M059J (cell line): ENCODE measurements around the gene TRIM33. TPM values are rescaled to one million over a fixed set of nuclear protein-coding genes. Genes with fewer than 3 reads are reported as not detected.
A peak's percentile ranks its signal among the peaks of the same experiment; 100 is the strongest.
"Not testable (repeated sequence)": the region's sequence is repeated elsewhere in the genome, so short reads cannot be mapped to it uniquely, and the experiment has no call there.

Experiments
- DNase-seq: peaks from one replicate; pipeline ENCODE4 v3.0.0-alpha.2; 2012; ENCODE audit warnings: low read depth
- total RNA-seq: library from RNA; depleted of rRNA; stranded (reverse); fragments of >200 nt; shearing (Covaris generic); gene quantifications from 2 replicates; pipeline ENCODE4 v1.2.3, GENCODE V29; 2014

The TRIM33 gene
- total RNA-seq, 1 experiment from 2014 or later = 25.0 TPM

DNA sequence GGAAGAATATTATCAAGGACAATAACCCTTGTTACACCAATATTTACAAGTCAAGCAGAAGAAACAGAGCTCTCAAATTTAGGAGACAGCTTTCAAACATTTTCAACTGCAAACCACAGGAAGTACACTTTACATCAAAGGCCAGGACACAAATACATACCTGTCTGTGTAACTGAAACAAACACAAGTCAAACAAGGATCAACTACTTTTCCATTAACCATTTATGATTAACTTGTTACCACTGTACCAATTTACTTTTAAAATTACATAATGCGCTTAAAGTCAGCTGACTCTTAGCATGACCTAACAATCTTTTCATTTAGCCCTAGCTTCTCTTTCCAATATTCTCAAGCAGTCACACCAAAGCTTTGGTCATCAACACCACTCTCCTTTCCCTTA is 43.5 kb downstream of the TRIM33 start:
- no peak for DNase-seq

DNA sequence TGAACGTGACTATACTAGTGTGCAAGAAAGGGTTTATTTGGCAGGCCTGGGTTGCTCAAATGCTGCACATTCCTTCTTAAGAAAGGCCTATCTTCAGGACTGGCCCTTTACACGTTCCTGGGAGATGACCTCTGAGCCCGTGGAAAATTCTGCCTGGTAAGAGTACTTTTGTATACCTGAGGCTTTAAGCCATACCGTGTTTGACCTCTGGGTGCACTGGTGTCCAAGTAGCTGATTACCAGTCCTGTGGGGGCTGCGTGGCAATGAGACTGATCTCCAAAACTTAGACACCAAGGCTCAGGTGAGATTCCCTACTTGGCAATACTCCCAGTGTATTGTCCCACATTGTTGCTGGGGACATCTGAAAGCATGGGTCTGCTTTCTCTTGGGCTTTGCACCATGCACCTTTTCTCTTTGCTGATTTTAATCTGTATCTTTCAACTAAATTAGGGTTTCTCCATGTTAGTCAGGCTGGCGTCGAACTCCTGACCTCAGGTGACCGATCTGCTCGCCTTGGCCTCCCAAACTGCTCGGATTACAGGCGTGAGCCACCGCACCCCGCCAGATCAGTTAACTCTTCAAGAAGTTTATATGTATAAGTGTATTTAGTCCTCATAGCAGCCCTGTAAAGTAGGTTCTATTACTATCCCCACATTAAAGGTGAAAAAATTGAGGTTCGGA is 44.5 kb downstream of the TRIM33 start:
- DNase-seq = no peak

DNA sequence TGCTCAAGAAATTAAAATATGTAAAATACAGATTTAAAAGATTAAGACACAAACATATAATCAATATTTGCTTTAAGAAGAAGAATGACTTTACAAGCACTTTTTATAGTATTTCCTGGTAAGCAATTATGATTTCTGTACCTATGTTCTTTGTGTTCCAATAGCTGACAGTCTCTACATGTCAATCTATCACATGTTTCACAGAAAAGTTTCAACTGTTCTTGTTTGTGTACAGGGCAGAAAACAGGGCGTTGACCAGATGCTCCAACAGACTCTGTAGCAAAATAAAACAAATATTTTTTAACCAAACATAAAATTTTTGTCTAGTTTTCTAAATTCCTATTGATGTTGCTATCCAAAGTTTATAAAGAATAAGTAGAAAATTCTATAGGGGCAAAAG is 48.0 kb downstream of the TRIM33 start:
- no peak for DNase-seq

DNA sequence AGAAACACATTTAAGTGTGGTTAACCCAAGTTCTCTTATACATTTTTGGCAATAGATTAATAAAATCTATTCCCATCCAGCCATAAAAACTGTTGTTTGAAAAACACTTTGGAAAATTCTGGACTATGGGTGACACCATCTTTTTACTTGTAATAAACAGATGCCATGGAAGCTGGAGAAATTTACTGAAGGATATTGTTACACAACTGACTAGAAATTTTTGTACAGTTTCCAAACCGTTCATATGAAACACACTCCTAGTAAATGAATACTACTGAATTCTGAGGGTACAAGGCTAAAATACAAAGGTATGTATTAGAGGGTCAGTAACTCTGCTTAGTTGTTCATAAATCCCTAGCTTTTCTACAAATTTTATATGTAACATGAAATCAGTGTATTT is 48.7 kb downstream of the TRIM33 start:
- no peak for DNase-seq

DNA sequence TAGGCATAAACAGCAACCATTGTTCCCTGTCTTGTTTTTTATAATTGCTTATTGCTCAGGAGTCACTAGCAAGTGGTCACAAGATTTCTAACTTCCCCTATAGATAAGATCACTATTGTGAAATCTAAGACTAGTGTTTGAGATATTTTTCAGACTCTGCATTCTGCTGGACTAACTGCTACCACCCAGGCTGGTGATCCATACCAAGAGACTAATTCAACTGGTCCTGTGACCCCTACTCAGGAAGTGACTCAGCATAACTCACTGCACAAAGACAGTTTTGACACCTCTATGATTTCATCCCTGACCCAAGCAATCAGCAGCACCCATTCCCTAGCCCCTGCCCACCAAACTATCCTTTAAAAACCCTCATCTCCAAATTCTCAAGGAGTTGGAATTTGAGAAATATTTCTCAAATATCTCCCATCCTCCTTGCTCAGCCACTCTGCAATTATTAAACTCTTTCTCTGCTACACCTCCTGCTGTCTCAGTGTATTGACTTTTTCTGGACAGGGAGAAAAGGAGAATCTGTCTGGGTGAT is 52.7 kb downstream of the TRIM33 start:
- DNase-seq = peak; percentile 66

DNA sequence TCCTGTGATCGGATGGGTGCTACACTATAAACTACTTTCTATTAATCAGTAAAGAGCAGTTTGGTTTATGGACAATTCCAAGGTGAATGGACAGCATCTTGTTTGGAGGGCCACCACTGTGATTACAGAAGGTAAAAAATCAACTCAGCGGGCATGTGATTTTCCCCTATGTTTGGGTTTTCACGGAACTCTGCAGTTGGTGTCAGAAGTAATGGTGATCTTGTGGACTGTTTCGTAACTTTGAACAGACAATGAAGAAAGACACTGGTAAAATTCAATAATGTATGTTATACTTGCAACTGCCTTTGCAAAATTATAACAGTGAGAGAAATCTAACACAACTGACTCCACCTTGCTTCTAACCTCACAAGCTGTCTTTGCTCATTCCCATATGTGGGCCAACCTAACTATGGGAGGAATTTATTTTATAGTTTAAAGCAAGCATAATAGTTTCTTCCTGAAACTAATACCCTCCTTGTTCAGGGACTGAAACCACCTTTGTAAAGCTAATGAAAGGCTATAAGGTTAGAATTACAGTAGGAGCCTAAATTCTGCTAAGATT is 53.2 kb downstream of the TRIM33 start:
- no peak for DNase-seq

DNA sequence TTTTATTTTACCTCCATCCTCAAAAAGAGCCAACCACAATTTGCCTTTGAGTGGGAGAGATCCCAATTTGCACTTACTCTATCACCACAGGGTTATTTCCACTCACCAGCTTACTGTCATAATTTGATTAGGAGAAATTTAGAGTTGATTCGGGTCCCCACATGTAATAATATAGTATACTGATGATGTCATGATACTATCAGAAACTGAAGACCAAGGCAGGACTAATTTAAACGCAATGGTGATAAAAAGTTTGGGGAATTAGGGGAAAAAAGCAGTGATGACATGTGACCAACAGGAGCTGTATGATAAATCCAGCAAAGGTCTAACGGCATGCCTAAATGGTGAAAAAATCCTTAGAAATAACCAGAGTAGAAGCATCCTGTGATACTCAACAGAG is 54.4 kb downstream of the TRIM33 start:
- no peak for DNase-seq

DNA sequence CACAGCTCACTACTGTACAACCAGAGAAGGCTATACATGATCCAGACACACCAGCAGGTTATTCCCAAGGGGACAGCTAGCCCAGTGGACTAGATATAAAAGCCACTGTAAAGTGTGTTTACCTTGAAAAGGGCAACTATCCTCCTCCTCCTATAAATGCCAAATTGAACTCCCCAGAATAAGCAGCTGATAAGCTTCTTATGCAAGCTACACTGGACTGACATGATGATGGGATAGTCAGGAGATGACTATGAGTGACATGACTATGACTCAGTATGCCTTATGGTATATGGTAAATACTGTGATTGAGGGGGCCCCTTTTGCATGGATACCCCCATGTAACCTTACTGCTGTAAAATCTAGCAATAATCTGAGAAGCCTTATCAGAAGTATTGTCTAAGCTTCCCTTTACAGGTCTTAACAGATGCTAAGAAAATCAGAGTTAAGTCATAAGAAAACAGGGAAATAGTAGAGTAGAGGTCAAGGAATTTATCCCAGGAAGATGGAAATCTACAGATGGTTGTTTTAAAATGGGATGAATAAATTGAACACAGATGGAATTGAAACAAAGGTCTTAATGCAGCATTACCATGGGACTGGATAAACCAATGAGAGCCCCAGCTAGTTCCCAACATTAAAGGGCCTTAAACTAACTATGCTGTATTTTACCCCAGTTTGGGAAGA is 55.8 kb downstream of the TRIM33 start:
- DNase-seq = no peak

DNA sequence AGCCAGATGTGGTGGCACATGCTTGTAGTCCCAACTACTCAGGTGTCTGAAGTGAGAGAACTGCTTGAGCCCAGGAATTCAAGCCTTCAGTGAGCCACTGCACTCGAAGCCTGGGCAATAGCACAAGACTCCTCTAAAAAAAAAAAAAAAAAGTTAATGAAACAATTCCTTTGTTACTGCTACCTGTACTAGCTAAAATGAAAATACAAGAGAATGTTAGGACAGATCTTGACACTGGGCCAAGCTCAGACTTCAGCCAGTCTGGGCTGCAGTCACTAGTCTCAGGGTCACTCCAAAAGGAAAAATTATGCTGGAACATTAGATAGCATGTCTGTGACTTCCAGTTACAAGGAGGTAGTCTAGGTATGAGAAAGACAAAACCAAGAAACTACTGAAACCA is 56.5 kb downstream of the TRIM33 start:
- DNase-seq = no peak

DNA sequence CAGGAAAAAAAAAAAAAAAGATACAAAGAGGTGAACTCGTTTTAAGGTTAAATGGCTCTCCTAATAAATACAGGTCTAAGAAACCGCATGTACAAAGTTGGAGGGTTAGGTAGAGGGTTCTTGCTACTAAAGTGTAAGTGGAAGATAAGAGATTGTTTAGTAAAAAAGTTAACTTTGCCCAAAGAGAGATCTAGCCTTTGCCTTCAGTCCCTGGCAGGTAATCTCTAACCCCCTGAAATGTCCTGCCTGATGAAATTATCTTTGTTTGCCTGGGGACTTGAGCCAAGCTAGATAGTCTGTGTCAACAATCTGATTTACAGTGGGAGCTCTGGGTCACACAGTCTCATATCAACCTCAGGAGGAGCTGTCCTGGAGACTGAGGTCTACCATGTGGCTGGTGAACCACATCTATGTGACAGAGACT is 57.6 kb downstream of the TRIM33 start:
- DNase-seq = no peak

DNA sequence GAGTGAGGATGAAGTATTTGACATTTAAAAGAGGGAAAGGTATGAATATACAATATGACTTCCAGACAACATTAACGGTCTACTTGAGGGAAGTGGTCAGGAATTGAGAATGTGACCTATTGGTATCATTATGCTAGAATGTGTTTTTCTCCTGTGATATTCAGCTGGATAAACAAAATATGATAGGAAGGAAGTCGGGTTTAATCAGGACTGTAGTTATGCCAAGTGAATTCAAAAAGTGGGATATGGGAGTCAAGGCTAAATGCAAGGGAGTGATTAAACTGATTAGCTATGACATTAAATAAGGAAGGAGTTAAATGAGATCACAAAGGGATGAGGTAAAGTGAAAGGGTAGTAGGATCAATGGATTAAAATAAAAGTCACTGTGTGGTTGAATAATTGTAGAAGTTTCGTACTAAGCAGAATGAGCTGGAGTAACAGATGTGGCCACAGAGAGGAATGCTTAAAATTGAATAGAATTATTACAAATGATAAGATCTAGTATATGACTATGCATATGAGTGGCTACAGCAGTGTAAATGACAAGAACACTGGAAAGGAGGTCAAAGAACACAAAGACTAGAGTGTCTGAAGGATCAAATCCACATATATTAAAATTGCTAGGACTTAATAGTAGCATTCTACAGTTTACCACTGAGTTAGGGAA is 62.5 kb downstream of the TRIM33 start:
- DNase-seq = no peak

DNA sequence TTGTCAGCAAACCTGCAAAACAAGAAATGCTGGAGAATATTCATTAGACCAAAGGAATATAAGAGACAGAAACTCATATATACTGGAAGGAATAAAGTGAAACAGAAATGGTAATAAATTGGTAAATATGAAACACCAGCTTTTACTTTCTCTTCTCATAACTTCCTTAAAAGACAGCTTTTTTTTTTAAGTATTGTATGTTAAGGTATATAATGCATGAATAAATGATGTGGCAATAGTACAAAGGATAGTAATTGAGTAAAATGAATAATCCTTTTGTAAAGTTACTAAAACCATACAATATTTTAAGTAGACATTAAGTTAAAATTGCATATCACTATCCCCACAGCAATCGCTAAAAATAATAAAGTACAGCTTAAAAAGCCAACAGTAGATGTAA is 64.8 kb downstream of the TRIM33 start:
- DNase-seq = no peak

DNA sequence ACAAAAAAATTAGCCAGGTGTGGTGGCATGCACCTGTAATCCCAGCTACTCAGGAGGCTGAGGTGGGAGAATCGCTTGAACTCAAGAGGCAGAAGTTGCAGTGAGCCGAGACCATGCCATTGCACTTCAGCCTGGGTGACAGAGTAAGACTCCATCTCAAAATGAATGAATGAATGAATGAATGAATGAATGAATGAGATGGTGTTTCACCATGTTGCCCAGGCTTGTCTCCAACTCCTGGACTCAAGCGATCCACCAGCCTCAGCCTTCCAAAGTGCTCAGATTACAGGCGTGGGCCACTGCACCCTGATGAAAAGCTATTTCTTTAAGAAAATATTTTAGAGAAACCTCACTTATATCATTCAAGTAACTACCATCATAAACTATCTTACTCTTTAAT is 67.8 kb downstream of the TRIM33 start:
- not testable (repeated sequence) for DNase-seq

DNA sequence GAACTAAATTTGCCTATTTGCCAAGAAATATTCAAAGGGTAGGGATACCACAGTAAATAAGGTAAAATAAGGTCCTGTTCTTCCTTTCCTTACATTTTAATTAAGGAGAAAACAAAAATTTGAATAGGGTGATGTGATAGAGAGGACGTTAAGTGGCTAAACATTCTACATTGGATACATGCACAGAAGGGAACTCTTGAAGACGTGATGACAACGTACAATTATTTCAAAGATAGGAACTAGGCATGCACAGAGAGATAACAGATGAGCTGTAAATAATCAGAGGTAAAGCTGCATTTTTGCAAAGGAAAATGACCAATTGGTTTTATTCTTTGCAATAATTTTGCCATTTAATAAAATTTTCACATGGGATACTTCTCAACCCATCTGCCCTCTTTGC is 69.7 kb downstream of the TRIM33 start:
- DNase-seq = no peak

DNA sequence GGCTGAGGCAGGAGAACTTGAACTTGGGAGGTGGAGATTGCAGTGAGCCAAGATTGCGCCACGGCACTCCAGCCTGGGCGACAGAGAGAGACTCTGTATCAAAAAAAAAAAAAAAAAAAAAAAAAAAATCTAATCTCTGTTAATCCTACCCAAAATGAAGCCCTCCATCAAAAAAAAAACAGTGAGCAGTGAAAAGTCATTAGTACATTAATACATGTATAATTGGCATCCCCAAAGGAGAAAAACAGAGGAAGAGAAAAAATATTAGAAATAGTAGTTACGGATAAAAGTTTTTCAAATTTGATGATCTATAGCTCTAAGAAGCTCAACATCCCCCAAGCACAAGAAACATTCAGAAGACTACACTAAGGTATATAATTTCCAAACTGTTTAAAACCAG is 71.6 kb downstream of the TRIM33 start:
- DNase-seq = no peak

DNA sequence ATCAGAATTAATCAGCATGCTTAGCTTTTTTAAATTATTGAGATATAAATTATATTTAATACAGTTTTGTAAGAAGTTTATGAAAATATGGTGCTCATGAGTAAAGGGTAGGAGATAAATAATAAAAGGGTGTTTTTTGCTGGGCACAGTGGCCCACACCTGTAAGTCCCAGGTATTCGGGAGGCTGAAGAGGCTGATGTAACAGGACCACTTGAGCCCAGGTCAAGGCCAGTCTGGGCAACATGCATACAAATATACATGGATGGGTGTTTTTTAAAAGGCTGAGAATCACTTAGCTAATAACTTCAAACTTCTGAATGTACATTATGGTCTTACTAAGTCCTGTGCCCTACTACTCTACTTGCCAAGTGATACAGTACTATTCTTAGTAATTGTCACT is 73.2 kb downstream of the TRIM33 start:
- DNase-seq = no peak

DNA sequence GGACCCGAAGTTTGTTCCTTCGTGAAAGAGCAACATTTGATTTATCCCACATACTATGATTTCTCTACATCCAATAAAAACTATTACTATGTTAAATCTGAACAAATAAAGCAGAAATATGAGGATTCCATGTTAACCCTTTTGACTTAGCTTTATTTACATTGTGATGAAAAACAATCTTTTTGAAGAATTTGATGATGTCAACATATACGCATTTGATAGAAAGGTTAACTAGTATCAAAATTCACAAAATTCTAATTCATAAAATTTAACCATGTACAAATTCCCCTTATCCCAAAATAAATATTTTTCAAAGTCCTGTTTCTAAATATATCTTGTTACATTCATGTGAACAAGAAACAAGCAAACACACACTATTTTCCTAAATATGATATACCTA is 74.2 kb downstream of the TRIM33 start:
- no peak for DNase-seq

DNA sequence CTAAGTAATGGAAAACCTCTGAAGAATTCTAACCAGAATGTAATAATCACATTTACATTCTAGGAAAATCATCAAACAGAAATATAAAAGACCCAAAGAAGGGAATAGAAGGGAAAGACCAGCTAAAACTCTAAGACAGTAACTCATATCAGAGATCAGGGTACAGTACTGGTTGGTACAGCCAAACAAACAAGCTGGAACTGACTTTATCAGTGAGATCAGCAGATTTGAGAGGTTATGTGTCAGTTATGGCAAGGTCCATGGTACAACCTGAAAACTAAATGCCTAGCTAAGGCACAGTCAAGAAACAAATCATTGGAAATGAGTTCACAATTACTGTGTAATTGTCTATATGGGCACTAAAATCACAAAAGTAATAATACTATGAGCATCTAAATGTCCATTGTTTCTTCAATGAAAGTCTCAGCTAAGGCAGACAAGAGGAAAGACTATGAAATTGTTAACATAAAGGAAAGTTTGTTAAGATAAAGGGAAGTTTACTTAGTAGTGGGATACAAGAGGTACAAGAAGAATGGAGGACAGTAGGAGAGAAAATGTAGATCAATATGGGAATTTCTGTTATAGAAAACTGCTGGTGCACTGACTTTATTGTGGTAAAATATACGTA is 75.8 kb downstream of the TRIM33 start:
- no peak for DNase-seq

DNA sequence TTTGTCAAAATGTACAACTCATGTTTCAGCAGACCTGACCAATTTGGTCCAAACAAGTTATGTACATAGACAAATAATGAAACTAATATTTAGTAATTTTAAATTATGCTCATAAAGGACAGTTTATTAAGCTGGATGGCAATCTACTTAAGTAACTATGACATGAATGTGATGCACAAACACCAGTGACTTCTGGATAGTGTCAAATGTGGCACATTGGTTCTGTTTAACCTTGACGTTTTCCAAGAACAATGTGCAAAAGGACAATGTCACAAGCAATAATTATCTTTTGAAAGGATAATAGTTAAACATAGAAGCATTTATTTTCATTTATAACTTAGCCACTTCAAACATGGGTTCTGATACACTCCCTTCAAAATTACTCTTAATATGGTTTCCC is 80.0 kb downstream of the TRIM33 start:
- DNase-seq = no peak

DNA sequence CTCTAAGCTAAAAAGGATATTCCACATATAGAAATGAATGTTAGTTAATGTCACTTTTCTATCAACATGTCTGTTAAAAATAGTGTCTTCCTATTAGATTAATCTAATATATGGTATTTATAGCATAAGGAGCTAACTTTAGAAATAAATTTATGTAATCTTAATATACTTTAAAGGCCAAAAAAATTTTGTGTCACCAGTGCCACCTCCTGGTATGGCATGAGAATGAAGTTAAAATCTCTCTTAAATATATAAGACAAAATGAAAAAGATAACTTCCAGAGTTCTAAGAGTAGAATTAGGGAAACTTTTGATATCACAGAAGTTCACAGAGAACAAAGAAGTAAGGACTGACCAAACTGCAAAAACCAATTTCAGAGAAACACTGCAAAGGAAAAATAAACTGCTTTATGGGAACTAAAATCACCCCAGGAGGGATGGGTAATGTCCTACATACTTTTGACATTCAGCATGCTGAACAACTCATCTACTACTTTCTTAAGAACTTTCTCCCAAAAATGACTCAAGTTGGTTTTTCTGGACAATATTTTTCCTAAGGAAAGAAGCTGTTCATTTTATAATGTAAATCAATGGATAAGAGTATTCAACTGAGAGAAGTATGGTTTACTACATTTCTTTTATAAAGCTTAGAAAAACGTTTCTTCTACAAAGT is 82.8 kb downstream of the TRIM33 start:
- peak; percentile 12 for DNase-seq

DNA sequence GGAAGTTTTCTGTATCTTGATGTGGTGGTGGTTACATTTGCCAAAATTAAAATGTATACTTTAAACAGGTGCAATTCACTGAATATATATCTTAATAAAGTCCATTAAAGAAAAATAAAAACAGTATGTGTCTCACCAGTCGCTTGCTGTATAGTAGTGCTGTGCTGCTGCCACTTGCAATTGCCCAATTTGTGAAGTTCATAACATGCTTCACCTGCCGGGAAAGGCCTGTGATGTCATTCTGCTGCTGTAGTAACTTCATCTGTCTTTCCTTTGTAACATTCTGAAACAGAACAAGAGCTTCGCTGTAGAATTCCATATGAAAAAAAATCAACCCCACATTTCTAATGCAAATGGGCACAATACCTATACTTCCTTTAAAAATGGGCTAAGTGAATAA is 83.4 kb downstream of the TRIM33 start:
- no peak for DNase-seq

DNA sequence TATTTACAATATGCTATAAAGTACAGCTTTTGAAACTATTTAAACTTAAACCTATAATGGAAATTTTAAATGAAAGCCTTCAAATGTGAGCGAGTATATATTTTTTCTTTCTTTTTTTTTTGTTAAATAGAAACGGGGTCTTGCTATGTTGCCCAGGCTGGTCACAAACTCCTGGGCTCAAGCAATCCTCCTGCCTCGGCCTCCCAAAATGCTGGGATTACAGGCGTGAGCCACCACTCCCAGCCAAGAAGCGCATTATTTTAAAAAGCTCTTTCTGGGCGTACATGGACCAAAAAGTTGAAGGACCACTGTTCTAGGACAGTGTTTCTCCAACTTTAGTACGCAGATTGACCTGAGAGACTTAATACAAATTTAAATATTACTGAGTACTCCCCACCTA is 87.5 kb downstream of the TRIM33 start:
- DNase-seq = no peak
